ENCODE measurements around the gene COL25A1.

COL25A1 gene

GRCh38 chr4:108906006-108906405, 396.5 kb downstream of the COL25A1 start:
- Histone ChIP-seq H3K27ac (ENCODE audit: low read depth, low read length) (no peak overlapping the region), H3K9me3 (ENCODE audit: control insufficient read depth in 5 of 5, low read length in 5 of 5) (no peaks in the 10 kb centered on the region), H3K9ac (ENCODE audit: low read length in 5 of 5) (no peak overlapping the region), H3K4me3 (ENCODE audit: low read depth in 1 of 5, low read length in 5 of 5) (no peak overlapping the region), H3K27me3 (ENCODE audit: control insufficient read depth in 5 of 5, insufficient read depth in 4 of 5, low read length in 5 of 5) (no peaks in the 10 kb centered on the region), H3K4me1 (ENCODE audit: control insufficient read depth in 5 of 5, insufficient read depth in 5 of 5, low read length in 5 of 5) (no peaks in the 10 kb centered on the region), H3K36me3 (ENCODE audit: control insufficient read depth in 5 of 5, insufficient read depth in 5 of 5, low read length in 5 of 5) (no peaks in the 10 kb centered on the region)

GRCh38 chr4:108903464-108904221, 398.8 kb downstream of the COL25A1 start:
- Histone ChIP-seq H3K36me3 (ENCODE audit: control insufficient read depth in 5 of 5, insufficient read depth in 5 of 5, low read length in 5 of 5) (no peaks in the 10 kb centered on the region), H3K9me3 (ENCODE audit: control insufficient read depth in 5 of 5, low read length in 5 of 5) (no peaks in the 10 kb centered on the region), H3K9ac (ENCODE audit: low read length in 5 of 5) (no peak overlapping the region), H3K27me3 (ENCODE audit: control insufficient read depth in 5 of 5, insufficient read depth in 4 of 5, low read length in 5 of 5) (no peaks in the 10 kb centered on the region), H3K4me3 (ENCODE audit: low read depth in 1 of 5, low read length in 5 of 5) (no peak overlapping the region), H3K27ac (ENCODE audit: low read depth, low read length) (no peak overlapping the region), H3K4me1 (ENCODE audit: control insufficient read depth in 5 of 5, insufficient read depth in 5 of 5, low read length in 5 of 5) (no peaks in the 10 kb centered on the region)

- Histone ChIP-seq H3K4me1 (ENCODE audit: control insufficient read depth in 5 of 5, insufficient read depth in 5 of 5, low read length in 5 of 5) (no peaks in the 10 kb centered on the region), H3K27me3 (ENCODE audit: control insufficient read depth in 5 of 5, insufficient read depth in 4 of 5, low read length in 5 of 5) (no peaks in the 10 kb centered on the region), H3K27ac (ENCODE audit: low read depth, low read length) (no peak overlapping the region), H3K4me3 (ENCODE audit: low read depth in 1 of 5, low read length in 5 of 5) (no peak overlapping the region), H3K9ac (ENCODE audit: low read length in 5 of 5) (no peak overlapping the region), H3K36me3 (ENCODE audit: control insufficient read depth in 5 of 5, insufficient read depth in 5 of 5, low read length in 5 of 5) (no peaks in the 10 kb centered on the region), H3K9me3 (ENCODE audit: control insufficient read depth in 5 of 5, low read length in 5 of 5) (no peaks in the 10 kb centered on the region)
Observed at GRCh38 chr4:108902769-108903168, 399.7 kb downstream of the COL25A1 start.

GRCh38 chr4:108901291-108901690, 401.2 kb downstream of the COL25A1 start:
- Histone ChIP-seq H3K36me3 (ENCODE audit: control insufficient read depth in 5 of 5, insufficient read depth in 5 of 5, low read length in 5 of 5) (no peaks in the 10 kb centered on the region), H3K4me1 (ENCODE audit: control insufficient read depth in 5 of 5, insufficient read depth in 5 of 5, low read length in 5 of 5) (no peaks in the 10 kb centered on the region), H3K27ac (ENCODE audit: low read depth, low read length) (no peak overlapping the region), H3K4me3 (ENCODE audit: low read depth in 1 of 5, low read length in 5 of 5) (no peak overlapping the region), H3K27me3 (ENCODE audit: control insufficient read depth in 5 of 5, insufficient read depth in 4 of 5, low read length in 5 of 5) (no peaks in the 10 kb centered on the region), H3K9me3 (ENCODE audit: control insufficient read depth in 5 of 5, low read length in 5 of 5) (no peaks in the 10 kb centered on the region), H3K9ac (ENCODE audit: low read length in 5 of 5) (no peak overlapping the region)

- no peaks in the 10 kb centered on the region for H3K36me3 ChIP-seq (ENCODE audit: control insufficient read depth in 5 of 5, insufficient read depth in 5 of 5, low read length in 5 of 5)
- H3K9ac ChIP-seq (ENCODE audit: low read length in 5 of 5) = no peak overlapping the region
- no peak overlapping the region for H3K27ac ChIP-seq (ENCODE audit: low read depth, low read length)
- H3K4me1 ChIP-seq (ENCODE audit: control insufficient read depth in 5 of 5, insufficient read depth in 5 of 5, low read length in 5 of 5) = no peaks in the 10 kb centered on the region
- no peaks in the 10 kb centered on the region for H3K27me3 ChIP-seq (ENCODE audit: control insufficient read depth in 5 of 5, insufficient read depth in 4 of 5, low read length in 5 of 5)
- H3K4me3 ChIP-seq (ENCODE audit: low read depth in 1 of 5, low read length in 5 of 5) = no peak overlapping the region
- H3K9me3 ChIP-seq (ENCODE audit: control insufficient read depth in 5 of 5, low read length in 5 of 5) = no peaks in the 10 kb centered on the region
Observed at GRCh38 chr4:108900018-108900580, 402.4 kb downstream of the COL25A1 start.

- no peak overlapping the region for H3K27ac ChIP-seq (ENCODE audit: low read depth, low read length)
- no peaks in the 10 kb centered on the region for H3K9me3 ChIP-seq (ENCODE audit: control insufficient read depth in 5 of 5, low read length in 5 of 5)
- no peak overlapping the region for H3K4me3 ChIP-seq (ENCODE audit: low read depth in 1 of 5, low read length in 5 of 5)
- H3K4me1 ChIP-seq (ENCODE audit: control insufficient read depth in 5 of 5, insufficient read depth in 5 of 5, low read length in 5 of 5) = no peaks in the 10 kb centered on the region
- no peak overlapping the region for H3K9ac ChIP-seq (ENCODE audit: low read length in 5 of 5)
- H3K36me3 ChIP-seq (ENCODE audit: control insufficient read depth in 5 of 5, insufficient read depth in 5 of 5, low read length in 5 of 5) = no peaks in the 10 kb centered on the region
- H3K27me3 ChIP-seq (ENCODE audit: control insufficient read depth in 5 of 5, insufficient read depth in 4 of 5, low read length in 5 of 5) = no peaks in the 10 kb centered on the region
Observed at GRCh38 chr4:108893468-108893867, 409.0 kb downstream of the COL25A1 start.

- Histone ChIP-seq H3K36me3 (ENCODE audit: control insufficient read depth in 5 of 5, insufficient read depth in 5 of 5, low read length in 5 of 5) (no peaks in the 10 kb centered on the region), H3K9ac (ENCODE audit: low read length in 5 of 5) (no peak overlapping the region), H3K27ac (ENCODE audit: low read depth, low read length) (no peak overlapping the region), H3K4me3 (ENCODE audit: low read depth in 1 of 5, low read length in 5 of 5) (no peak overlapping the region), H3K27me3 (ENCODE audit: control insufficient read depth in 5 of 5, insufficient read depth in 4 of 5, low read length in 5 of 5) (no peaks in the 10 kb centered on the region), H3K9me3 (ENCODE audit: control insufficient read depth in 5 of 5, low read length in 5 of 5) (no peaks in the 10 kb centered on the region), H3K4me1 (ENCODE audit: control insufficient read depth in 5 of 5, insufficient read depth in 5 of 5, low read length in 5 of 5) (no peaks in the 10 kb centered on the region)
Observed at GRCh38 chr4:108891896-108892590, 410.4 kb downstream of the COL25A1 start.

GRCh38 chr4:108890484-108890881, 412.0 kb downstream of the COL25A1 start:
- no peaks in the 10 kb centered on the region for H3K4me1 ChIP-seq (ENCODE audit: control insufficient read depth in 5 of 5, insufficient read depth in 5 of 5, low read length in 5 of 5)
- no peaks in the 10 kb centered on the region for H3K36me3 ChIP-seq (ENCODE audit: control insufficient read depth in 5 of 5, insufficient read depth in 5 of 5, low read length in 5 of 5)
- H3K27ac ChIP-seq (ENCODE audit: low read depth, low read length) = no peak overlapping the region
- no peaks in the 10 kb centered on the region for H3K27me3 ChIP-seq (ENCODE audit: control insufficient read depth in 5 of 5, insufficient read depth in 4 of 5, low read length in 5 of 5)
- H3K4me3 ChIP-seq (ENCODE audit: low read depth in 1 of 5, low read length in 5 of 5) = no peak overlapping the region
- peak overlapping the region in 1 of 5 donors; percentile 3 for H3K9ac ChIP-seq (ENCODE audit: low read length in 5 of 5)
- no peaks in the 10 kb centered on the region for H3K9me3 ChIP-seq (ENCODE audit: control insufficient read depth in 5 of 5, low read length in 5 of 5)

GRCh38 chr4:108889696-108890483, 412.6 kb downstream of the COL25A1 start:
- Histone ChIP-seq H3K9ac (ENCODE audit: low read length in 5 of 5) (peak overlapping the region in 1 of 5 donors; percentile 3), H3K4me3 (ENCODE audit: low read depth in 1 of 5, low read length in 5 of 5) (no peak overlapping the region), H3K27ac (ENCODE audit: low read depth, low read length) (no peak overlapping the region), H3K9me3 (ENCODE audit: control insufficient read depth in 5 of 5, low read length in 5 of 5) (no peaks in the 10 kb centered on the region), H3K27me3 (ENCODE audit: control insufficient read depth in 5 of 5, insufficient read depth in 4 of 5, low read length in 5 of 5) (no peaks in the 10 kb centered on the region), H3K36me3 (ENCODE audit: control insufficient read depth in 5 of 5, insufficient read depth in 5 of 5, low read length in 5 of 5) (no peaks in the 10 kb centered on the region), H3K4me1 (ENCODE audit: control insufficient read depth in 5 of 5, insufficient read depth in 5 of 5, low read length in 5 of 5) (no peaks in the 10 kb centered on the region)

- H3K27me3 ChIP-seq (ENCODE audit: control insufficient read depth in 5 of 5, insufficient read depth in 4 of 5, low read length in 5 of 5) = no peaks in the 10 kb centered on the region
- no peaks in the 10 kb centered on the region for H3K36me3 ChIP-seq (ENCODE audit: control insufficient read depth in 5 of 5, insufficient read depth in 5 of 5, low read length in 5 of 5)
- no peaks in the 10 kb centered on the region for H3K9me3 ChIP-seq (ENCODE audit: control insufficient read depth in 5 of 5, low read length in 5 of 5)
- H3K27ac ChIP-seq (ENCODE audit: low read depth, low read length) = no peak overlapping the region
- no peak overlapping the region for H3K9ac ChIP-seq (ENCODE audit: low read length in 5 of 5)
- H3K4me1 ChIP-seq (ENCODE audit: control insufficient read depth in 5 of 5, insufficient read depth in 5 of 5, low read length in 5 of 5) = peaks cover 0 to 6% (median 0%) of the 10 kb centered on the region in 5 donors
- no peak overlapping the region for H3K4me3 ChIP-seq (ENCODE audit: low read depth in 1 of 5, low read length in 5 of 5)
Observed at GRCh38 chr4:108888769-108889168, 413.7 kb downstream of the COL25A1 start.

Data from subcutaneous abdominal adipose tissue (tissue), 5 donors.